Measurements from ENCODE around the gene BUD31.

BUD31 gene

DNA sequence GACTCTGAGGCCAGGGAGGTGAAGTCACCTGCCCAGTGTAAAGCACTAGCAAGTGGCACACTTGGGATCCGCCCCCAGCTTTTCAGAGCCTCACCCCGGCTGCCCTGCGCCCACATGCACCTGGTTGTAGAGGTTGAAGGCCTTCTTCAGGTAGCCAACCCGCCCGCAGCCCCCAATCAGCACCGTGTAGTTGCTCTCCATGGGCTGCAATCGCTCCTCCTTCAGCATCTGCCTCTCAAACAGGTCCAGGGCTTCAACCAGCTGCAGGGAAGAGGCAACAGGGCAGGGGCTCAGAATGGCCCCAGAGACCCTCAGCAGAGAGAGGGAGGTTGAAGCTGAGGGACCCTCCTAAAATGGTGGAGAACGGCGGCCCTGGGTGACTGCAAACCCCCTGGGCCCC is 24.4 kb downstream of the BUD31 start:
- no peak for DNase-seq (ENCODE audit: low spot score)

DNA sequence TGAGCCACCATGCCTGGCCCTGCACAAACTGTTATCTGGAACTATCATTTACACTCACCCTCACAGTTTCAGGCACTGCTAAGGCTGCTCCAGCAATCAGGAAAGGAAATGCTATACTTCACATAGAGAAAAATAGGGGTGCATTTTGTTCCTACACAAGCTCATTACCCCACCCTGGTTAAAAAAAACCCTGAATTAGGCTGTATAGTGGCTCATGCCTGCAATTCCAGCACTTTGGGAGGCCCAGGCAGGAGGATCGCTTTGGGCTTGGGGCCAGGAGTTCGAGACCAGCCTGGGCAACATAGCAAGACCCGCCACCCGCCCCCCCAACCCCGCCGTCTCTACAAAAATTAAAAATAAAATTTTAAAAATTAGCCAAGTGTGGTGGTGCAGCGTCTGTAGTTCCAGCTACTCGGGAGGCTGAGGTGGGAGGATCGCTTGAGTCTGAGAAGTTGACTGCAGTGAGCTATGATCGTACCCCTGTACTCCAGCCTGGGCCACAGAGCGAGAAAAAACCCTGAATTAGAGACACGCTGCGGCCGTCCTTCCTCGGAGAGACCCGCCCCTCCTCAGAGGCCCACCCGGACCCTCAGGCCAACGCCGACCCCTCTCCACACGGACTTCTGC is 29.3 kb downstream of the BUD31 start:
- DNase-seq (ENCODE audit: low spot score), result no peak

GRCh38 chr7:99438573-99439480 is 30.1 kb downstream of the BUD31 start, which contains the start of the genes CPSF4 and PTCD1:
Gene CPSF4, plus strand, starts transcription at chr7:99438943. Its CDS starts 140 bp downstream, at chr7:99439083.
Gene PTCD1, minus strand, starts transcription at chr7:99438798. Its CDS starts 3,556 bp downstream, at chr7:99435242.
- peak; percentile 93 for DNase-seq (ENCODE audit: low spot score)

DNA sequence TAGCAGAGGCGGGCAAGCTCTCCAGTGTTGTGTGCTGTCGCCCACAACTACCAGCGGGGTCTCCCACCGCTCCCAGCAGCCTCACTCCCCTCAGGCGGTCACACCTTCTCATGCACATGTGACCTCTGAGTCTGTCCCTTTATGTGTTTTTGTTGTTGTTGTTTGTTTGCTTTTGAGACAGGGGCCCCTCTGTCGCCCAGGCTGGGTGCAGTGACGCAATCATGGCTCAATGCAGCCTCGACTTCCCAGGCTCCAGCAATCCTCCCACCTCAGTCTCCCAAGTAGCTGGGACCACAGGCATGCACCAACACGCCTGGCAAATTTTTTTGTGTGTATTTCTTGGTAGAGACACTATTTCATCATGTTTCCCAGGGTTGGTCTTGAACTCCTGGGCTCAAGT is 31.4 kb downstream of the BUD31 start:
- DNase-seq (ENCODE audit: low spot score), result no peak

DNA sequence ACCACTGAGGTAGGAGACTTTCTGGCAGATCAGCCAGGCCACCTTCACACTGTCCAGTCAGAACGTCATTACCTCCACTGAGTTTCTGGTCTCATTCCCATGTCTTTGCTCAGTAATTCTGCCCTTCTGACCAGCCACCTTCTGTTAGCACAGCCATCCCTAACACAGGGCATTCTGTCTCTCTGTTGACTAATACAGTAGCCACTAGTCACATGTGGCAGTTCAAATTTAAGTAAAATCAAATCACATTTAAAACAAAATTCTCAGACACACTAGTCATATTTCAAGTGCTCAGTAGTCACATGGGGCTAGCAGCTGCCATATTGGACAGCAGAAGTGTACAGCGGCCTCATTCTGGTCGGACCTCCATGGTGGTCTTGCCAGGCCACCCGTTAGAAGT is 37.3 kb downstream of the BUD31 start:
- DNase-seq (ENCODE audit: low spot score), result no peak

GRCh38 chr7:99447943-99448342 is 39.2 kb downstream of the BUD31 start:
- no peak for DNase-seq (ENCODE audit: low spot score)

- DNase-seq (ENCODE audit: low spot score), result no peak
Observed at GRCh38 chr7:99448855-99449254, 40.1 kb downstream of the BUD31 start.

GRCh38 chr7:99449326-99449725 is 40.6 kb downstream of the BUD31 start:
- DNase-seq (ENCODE audit: low spot score), result no peak

DNA sequence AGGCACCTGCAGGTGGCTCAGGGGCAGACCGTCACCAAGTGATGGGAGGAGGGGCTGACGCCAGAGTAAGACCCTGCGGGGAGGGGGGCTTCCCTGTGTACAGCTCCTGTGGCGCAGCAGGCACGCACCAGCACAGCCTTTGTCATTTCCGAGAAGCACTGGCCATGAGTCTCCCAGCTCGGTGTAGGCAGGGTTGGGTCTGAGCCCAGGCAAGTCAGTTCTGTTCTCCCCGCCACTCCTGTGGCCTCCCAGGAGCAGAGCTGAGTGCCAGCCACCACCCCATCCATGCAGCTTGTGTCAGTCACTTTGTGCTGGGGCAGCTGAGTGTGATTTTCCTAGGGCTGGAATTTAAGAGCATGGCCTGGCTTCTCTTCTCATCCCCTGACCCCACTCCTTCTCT is 43.2 kb downstream of the BUD31 start:
- no peak for DNase-seq (ENCODE audit: low spot score)

- no peak for DNase-seq (ENCODE audit: low spot score)
Observed at GRCh38 chr7:99452541-99452940, 43.8 kb downstream of the BUD31 start.

DNA sequence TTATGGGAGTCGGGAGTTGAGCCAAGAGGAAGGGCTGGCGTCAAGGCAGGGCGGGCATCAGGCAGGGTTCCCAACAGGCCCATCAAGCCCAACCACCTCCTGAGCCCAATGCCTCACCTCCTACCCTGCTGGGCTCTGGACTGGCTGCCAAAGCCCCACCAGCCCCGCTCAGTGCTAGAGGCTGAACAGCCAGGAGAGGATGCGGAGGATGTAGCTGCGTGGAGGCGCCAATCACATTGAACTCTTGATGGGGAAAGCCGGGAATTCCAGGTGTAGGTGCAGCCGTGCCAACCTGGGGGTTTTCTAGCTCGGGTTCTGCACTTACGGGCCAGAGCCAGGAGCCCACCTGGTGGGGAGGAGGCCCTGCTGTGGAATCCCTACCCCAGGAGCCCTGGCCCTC is 44.3 kb downstream of the BUD31 start:
- DNase-seq (ENCODE audit: low spot score), result no peak

GRCh38 chr7:99455874-99456273 is 47.1 kb downstream of the BUD31 start:
- DNase-seq (ENCODE audit: low spot score), result no peak

- no peak for DNase-seq (ENCODE audit: low spot score)
Observed at GRCh38 chr7:99456288-99456687, 47.5 kb downstream of the BUD31 start.

GRCh38 chr7:99457050-99457649 is 48.4 kb downstream of the BUD31 start:
- DNase-seq (ENCODE audit: low spot score), result no peak

DNA sequence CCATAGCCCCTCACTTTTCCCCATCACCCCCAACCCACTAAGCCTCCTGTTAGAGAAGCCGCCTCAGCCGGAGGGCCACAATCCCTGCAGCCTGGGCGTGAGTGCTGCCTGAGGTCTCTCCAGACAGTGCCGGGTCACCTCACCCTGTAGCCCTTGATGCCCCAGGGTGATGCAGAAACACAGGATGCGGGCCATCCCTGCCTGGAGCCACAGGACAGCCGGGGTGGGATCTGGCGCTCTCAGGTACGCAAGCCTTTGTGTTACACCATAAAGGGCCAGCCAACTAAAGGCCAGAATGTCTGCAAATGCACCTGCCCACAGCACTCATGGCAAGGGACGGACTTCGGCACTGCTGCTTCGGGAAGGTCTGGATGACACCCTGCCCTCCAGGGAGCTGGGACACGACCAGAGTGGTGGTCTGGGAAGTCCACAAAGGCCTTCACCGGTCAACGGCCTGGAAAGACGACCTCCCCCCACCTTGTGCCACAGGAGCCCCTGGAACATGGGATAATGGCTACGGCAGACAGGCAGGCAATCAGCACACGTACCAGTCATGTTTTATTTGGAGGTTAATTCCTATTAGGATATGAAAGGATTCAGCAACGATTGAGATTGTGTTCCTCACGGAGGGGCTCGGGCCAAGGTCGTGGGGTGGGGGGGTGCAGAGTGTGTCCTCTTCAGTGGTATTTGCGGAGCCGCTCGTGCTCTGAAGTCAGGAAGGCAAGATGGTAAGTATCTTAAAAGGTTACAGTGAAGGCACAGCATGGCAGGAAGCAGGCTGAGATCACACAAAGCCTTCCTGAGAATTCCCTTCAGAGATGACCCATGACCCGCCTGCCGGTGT is 49.1 kb downstream of the BUD31 start:
- no peak for DNase-seq (ENCODE audit: low spot score)

DNA sequence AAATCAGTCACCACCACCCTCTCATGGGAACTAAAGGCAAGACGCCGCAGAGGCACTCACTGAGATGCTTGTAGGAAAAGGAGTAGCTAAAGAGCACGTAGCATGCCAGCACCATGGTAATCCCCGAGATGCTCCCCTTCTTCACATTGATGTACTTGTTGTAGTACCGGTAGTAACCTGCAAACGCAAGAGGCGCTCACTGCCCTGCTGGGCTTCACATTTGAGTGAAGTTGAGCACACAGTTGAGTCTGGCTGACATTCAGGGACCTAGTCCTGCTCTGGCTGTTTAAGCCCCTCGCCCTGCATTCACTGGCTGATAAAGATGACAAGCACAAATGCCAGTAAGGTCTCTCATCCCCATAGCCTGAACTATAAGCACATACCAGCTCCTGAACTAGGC is 50.3 kb downstream of the BUD31 start:
- peak; percentile 18 for DNase-seq (ENCODE audit: low spot score)

GRCh38 chr7:99460651-99461050 is 51.9 kb downstream of the BUD31 start:
- no peak for DNase-seq (ENCODE audit: low spot score)

DNA sequence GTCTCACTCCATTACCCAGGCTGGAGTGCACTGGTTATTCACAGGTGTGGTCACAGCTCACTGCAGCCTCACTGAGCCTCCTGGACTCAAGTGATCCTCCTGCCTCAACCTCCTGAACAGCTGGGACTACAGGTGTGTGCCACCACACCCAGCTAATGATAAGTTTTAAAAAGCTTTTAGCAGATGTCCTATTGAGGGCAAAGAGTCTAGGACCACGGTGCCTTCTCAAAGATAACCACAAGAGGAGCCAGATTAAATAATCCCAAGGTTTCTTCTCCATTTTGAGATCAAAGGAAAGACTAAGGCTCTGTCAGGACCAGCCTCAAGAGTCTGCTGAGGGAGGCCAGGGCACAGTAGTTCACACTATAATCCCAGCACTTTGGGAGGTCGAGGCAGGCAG is 52.5 kb downstream of the BUD31 start:
- DNase-seq (ENCODE audit: low spot score), result no peak

GRCh38 chr7:99465421-99465768 is 56.6 kb downstream of the BUD31 start:
- DNase-seq (ENCODE audit: low spot score), result no peak

- DNase-seq (ENCODE audit: low spot score), result no peak
Observed at GRCh38 chr7:99468336-99468918, 59.7 kb downstream of the BUD31 start.
